Endothelial cell (in vitro differentiated cells): ENCODE data around the gene RPAP3. TPM values are rescaled to one million over a fixed set of nuclear protein-coding genes. Genes with fewer than 3 reads are reported as not detected.

Experiments used
- DNase-seq: peaks from one replicate; pipeline ENCODE4 v3.0.0; 2021; ENCODE audit warnings: low spot score
- H3K27ac Mint-ChIP-seq: one replicate; pipeline ENCODE4 v1.8.0; 2021; ENCODE audit warnings: mixed read lengths, inconsistent platforms; ENCODE audit not compliant: unreplicated experiment
- H3K27me3 Mint-ChIP-seq: one replicate; pipeline ENCODE4 v1.8.0; 2021; ENCODE audit warnings: mild to moderate bottlenecking, moderate library complexity, mixed read lengths, inconsistent platforms; ENCODE audit not compliant: unreplicated experiment
- H3K36me3 Mint-ChIP-seq: one replicate; pipeline ENCODE4 v1.8.0; 2021; ENCODE audit warnings: mild to moderate bottlenecking, low read depth, mixed read lengths, inconsistent platforms; ENCODE audit not compliant: unreplicated experiment
- H3K4me1 Mint-ChIP-seq: one replicate; pipeline ENCODE4 v1.8.0; 2021; ENCODE audit warnings: mild to moderate bottlenecking, mixed read lengths, inconsistent platforms; ENCODE audit not compliant: unreplicated experiment
- H3K4me3 Mint-ChIP-seq: one replicate; pipeline ENCODE4 v1.8.0; 2021; ENCODE audit warnings: mild to moderate bottlenecking, mixed read lengths, inconsistent platforms; ENCODE audit not compliant: unreplicated experiment
- H3K9me3 Mint-ChIP-seq: one replicate; pipeline ENCODE4 v1.8.0; 2021; ENCODE audit warnings: mixed read lengths, inconsistent platforms; ENCODE audit not compliant: unreplicated experiment
- total RNA-seq: library from RNA; stranded (reverse); fragmentation: NEBNext Ultra II Directional; extraction: Animal tissue kit (Norgen Biotek cat#: 25700); gene quantifications from one replicate; pipeline ENCODE4 v1.2.1, GENCODE V29; 2021; ENCODE audit not compliant: unreplicated experiment
- TF ChIP-seq, protein P1 (sequence below): fragments of 200-600 bp; sonication (generic); IDR thresholded peaks from one replicate; pipeline ENCODE4 v1.5.0; 2021; ENCODE audit warnings: antibody characterized with exemption; ENCODE audit not compliant: unreplicated experiment

RPAP3 gene
- total RNA-seq, 1 donor from 2014 or later = 36.8 TPM

DNA sequence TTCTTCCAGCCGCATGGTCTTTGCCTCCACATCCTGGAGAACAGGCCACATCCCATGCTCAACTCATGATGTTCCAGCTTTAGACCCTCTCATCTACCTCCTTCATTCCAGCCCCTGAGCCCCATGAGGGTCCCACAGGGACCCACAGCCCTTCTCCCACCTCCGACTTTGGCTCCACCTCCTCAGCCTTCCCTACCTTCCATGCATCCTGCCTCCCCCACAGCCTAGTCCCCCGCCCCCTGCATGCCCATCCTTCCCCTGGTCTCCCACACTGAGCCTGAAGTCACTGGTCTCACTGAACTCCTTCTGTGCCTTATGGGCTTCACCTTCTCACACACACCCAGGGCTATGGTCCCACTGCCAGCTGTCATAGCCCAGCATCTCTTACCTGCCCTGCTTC, 43.1 kb upstream of the RPAP3 start:
- H3K9me3 Mint-ChIP-seq = no peaks in the 10 kb centered on the region
- peaks cover 13% of the 10 kb centered on the region for H3K27me3 Mint-ChIP-seq
- H3K36me3 Mint-ChIP-seq = peaks cover 44% of the 10 kb centered on the region
- DNase-seq = no peak
- no peak overlapping the region for H3K4me3 Mint-ChIP-seq
- no peak overlapping the region for H3K27ac Mint-ChIP-seq
- H3K4me1 Mint-ChIP-seq = peaks cover 26% of the 10 kb centered on the region
- TF ChIP-seq, protein P1, sequence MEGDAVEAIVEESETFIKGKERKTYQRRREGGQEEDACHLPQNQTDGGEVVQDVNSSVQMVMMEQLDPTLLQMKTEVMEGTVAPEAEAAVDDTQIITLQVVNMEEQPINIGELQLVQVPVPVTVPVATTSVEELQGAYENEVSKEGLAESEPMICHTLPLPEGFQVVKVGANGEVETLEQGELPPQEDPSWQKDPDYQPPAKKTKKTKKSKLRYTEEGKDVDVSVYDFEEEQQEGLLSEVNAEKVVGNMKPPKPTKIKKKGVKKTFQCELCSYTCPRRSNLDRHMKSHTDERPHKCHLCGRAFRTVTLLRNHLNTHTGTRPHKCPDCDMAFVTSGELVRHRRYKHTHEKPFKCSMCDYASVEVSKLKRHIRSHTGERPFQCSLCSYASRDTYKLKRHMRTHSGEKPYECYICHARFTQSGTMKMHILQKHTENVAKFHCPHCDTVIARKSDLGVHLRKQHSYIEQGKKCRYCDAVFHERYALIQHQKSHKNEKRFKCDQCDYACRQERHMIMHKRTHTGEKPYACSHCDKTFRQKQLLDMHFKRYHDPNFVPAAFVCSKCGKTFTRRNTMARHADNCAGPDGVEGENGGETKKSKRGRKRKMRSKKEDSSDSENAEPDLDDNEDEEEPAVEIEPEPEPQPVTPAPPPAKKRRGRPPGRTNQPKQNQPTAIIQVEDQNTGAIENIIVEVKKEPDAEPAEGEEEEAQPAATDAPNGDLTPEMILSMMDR = no peak

DNA sequence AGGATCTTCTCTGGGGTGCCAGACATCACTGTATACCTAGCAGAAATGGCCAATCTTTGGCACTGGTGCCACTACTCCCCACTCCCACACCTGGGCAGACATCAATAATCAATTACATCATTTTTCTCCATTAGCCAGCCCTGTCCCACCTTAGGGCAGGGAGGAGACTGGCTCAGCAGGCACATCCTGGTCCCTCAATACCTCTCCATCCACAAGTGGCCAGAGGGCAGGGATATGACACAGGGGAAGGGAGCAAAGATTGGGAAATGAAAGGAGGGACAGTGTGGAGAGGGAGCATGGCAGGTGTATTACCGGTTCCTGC, 42.6 kb upstream of the RPAP3 start:
- peaks cover 13% of the 10 kb centered on the region for H3K27me3 Mint-ChIP-seq

DNA sequence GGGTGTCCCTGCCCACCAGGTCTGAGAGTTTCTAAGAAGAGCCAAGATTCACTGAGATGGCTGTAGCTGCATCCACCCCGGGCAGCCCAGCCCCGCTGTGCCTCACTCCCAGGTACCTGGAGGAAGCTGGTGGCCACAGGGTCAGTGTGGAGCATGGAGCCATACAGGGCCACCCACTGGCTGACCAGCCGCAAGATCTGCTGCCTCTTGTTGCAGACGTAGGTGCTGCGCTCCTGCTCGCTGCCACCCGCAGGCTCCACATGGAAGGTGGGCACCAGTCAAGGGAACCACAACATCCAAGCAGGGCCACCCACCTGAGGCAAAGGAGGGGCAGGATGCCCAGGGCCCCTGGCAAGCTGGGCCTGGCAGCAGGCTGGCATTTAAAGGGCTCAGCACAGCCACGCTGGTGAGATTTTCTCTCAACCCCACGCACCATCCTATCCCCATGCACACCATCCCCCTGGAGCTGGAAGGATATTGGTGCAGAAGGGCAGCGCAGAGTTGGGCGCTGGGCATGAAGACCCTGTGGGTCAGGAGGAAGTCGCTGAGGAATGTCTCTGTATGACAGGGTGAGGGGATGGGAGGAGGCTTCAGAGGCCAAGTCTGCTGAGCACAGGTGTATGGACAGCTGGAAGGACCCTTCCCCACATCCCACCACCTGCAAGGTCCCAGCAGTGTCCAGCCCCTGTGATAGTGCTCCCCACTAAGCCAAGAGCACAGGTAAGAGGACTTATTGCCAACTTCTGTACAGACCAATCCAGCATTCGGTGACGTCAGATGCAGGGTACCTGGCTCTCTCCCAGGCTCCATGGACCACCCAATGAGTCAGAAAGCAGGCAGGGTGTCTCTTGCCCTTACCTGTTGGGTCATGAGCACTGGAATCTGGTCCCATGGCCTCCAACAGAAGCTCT, 42.0 kb upstream of the RPAP3 start:
- TF ChIP-seq, protein P1 = no peak
- no peaks in the 10 kb centered on the region for H3K9me3 Mint-ChIP-seq
- H3K27ac Mint-ChIP-seq = no peak overlapping the region
- H3K27me3 Mint-ChIP-seq = peaks cover 18% of the 10 kb centered on the region
- H3K4me3 Mint-ChIP-seq = no peak overlapping the region
- DNase-seq = no peak
- H3K36me3 Mint-ChIP-seq = peaks cover 51% of the 10 kb centered on the region
- H3K4me1 Mint-ChIP-seq = peaks cover 22% of the 10 kb centered on the region

More for the DNA sequence above, 42.6 kb upstream of the RPAP3 start:
- Mint-ChIP-seq H3K9me3 (no peaks in the 10 kb centered on the region), H3K4me3 (no peak overlapping the region), H3K27ac (no peak overlapping the region), H3K4me1 (peaks cover 26% of the 10 kb centered on the region), H3K36me3 (peaks cover 47% of the 10 kb centered on the region)
- no peak for DNase-seq
- TF ChIP-seq, protein P1 = no peak

DNA sequence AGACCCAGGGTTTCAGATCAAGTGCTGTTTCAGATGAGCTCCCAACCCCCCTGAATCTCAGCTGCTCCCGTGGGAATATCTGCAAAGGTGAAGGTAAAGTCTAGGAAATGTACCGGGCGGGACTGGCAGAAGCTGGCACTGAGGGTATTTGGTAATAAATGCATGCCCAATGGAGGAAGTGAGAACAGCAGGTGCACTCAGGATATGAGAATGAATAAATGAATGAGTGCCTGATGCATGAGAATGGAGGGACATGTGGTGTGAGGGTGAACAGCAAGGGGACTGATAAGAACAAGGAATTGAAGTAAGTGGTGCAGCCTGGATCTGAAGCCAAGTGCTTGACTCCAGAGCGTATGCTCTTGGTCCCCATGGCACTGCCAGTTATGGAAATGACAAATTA, 41.3 kb upstream of the RPAP3 start:
- H3K4me1 Mint-ChIP-seq = peaks cover 18% of the 10 kb centered on the region
- H3K4me3 Mint-ChIP-seq = peak overlapping the region; percentile 51
- H3K36me3 Mint-ChIP-seq = peaks cover 52% of the 10 kb centered on the region
- peaks cover 18% of the 10 kb centered on the region for H3K27me3 Mint-ChIP-seq
- TF ChIP-seq, protein P1 = no peak
- no peak for DNase-seq
- no peak overlapping the region for H3K27ac Mint-ChIP-seq
- no peaks in the 10 kb centered on the region for H3K9me3 Mint-ChIP-seq

DNA sequence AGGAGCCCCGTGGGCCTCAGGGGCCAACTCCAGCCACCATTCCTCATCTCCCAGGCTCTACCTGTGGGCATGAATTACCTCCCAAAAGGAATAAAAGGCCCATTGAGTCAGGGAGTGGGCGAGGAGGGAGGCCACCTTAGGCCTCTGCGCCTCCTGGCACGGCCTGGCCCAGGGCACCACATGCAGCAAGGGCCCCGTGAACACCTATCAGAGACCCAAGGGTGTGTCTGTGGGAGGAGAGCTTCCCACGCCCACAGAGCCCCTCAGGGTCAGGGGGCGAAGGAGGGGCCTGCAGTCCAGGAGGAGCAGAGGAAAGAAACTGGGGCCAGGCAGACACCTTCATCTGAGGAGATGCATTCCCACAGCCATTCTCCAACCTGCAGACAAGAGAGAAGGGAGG, 40.7 kb upstream of the RPAP3 start:
- Mint-ChIP-seq H3K4me1 (peaks cover 18% of the 10 kb centered on the region), H3K4me3 (no peak overlapping the region), H3K36me3 (peaks cover 52% of the 10 kb centered on the region), H3K9me3 (no peaks in the 10 kb centered on the region), H3K27ac (no peak overlapping the region), H3K27me3 (peaks cover 21% of the 10 kb centered on the region)
- TF ChIP-seq, protein P1 = no peak
- no peak for DNase-seq
